Femur (tissue), 1 donor: ENCODE measurements around the gene RGS7BP.

Source experiments
- DNase-seq: peaks from one replicate; pipeline ENCODE4 v3.0.0-alpha.2; 2017

RGS7BP gene

GRCh38 chr5:64637144-64637543 is 131.3 kb downstream of the RGS7BP start:
- DNase-seq, result no peak

DNA sequence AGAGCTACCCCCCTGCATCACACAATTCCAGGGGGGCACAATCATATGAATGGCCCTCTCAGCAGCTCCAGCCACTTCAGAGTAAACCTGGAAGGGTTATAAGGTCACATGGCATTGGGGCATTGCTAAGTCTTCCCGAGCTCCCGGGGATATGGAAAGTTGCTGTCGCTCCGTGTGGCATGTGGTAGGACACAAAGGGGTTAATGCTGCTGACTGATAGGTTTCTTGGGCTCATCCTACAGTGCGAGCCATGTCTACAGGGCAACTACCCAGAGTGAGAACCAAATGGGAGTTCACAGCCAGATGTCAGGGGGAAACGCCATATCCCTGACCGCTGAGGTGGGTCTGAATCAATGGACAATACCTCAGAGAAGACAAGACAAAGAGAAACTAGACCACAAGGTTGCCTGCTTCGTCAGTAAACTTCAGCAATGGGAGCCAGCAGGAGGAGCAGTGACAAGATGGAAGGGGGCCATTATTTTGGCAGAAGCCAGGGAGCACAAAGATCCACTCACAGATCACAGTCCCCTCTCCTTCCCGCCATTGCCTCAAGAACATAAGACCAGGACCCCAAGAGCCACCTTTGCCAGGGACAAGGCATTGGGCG is 132.1 kb downstream of the RGS7BP start:
- DNase-seq, result no peak

DNA sequence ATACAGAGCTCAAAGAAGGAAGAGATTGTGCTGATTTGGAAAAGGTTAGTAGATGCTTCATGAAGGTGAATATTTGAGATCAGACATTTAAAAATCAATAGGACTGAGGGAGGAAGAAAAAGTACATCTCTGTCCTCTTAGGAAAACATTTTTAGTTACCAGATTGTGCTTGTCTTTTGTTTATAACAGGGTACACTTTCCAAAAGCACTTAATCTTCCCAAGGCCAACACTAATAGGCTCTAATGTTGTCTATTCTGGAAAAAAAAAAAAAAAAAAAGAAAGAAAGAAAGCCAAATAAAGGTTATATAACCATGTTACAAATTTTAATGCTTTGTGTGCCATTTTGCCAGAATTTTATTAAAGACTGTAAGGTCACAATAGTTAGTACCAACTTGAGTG is 139.0 kb downstream of the RGS7BP start:
- DNase-seq, result no peak

GRCh38 chr5:64646169-64646568 is 140.4 kb downstream of the RGS7BP start:
- no peak for DNase-seq

GRCh38 chr5:64649512-64649911 is 143.7 kb downstream of the RGS7BP start:
- no peak for DNase-seq

GRCh38 chr5:64653766-64654560 is 148.1 kb downstream of the RGS7BP start:
- DNase-seq, result no peak

- DNase-seq, result no peak
Observed at GRCh38 chr5:64654561-64654938, 148.7 kb downstream of the RGS7BP start.

DNA sequence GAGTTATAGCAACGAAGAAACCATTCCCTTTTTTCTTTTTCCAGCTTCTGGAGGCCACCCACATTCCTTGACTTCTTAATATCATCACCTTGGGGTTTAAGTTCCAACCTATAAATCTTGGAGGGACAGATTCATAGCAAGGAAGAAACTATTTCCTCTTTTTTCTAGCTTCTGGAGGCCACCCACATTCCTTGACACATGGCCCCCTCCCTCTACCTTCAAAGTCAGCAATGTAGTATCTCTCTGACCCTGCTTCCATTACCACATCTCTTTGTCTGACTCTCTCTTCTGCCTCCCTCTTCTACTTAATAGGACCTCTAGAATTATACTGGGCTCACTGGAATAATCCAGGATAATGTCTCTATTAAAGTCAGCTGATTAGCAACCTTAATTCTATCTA is 149.8 kb downstream of the RGS7BP start:
- DNase-seq, result no peak

GRCh38 chr5:64659289-64659688 is 153.5 kb downstream of the RGS7BP start:
- no peak for DNase-seq
